Activated CD8-positive, alpha-beta memory T cell treated with anti-CD3 and anti-CD28 coated beads, Interleukin-2, amount 50 U/mL, for 1 hour (primary cell): ENCODE data around the gene GSTM3.
"Not testable (repeated sequence)": the region's sequence is repeated elsewhere in the genome, so short reads cannot be mapped to it uniquely, and the experiment has no call there.

Source experiments
- DNase-seq: peaks from one replicate; pipeline ENCODE4 v3.0.0-alpha.2; 2020; ENCODE audit errors: extremely low read depth

Gene GSTM3

DNA sequence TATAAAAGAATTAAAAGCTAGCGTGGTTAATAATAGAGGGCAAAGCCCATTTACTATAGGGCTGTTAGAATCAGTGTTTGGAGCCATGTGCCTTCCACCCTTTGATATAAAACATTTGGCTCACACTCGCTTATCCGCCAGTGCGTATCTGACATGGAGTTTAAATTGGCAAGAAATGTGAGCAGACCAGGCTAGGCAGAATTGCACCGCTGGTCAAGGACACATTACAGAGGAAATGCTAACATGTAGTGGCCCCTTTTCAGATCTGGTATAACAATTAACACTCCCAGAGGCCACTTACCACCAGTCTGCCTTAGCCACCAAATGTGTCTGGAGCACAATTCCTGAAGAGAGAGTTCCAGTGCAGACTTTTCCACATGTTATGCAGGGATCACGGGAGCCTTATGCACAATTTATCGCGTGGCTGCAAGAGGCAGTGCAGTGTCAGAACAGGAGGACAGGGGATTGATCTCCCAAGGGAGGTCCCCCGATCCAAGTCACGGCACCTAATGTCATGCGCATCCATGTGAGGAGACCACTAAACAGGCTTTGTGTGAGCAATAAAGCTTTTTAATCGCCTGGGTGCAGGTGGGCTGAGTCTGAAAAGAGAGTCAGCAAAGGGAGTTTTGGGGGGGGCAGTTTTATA lies 14.0 kb downstream of the GSTM3 start:
- DNase-seq = no peak

- no peak for DNase-seq
Observed at GRCh38 chr1:109726007-109726406, 14.8 kb downstream of the GSTM3 start.

- DNase-seq = no peak
Observed at GRCh38 chr1:109725510-109725909, 15.3 kb downstream of the GSTM3 start.

DNA sequence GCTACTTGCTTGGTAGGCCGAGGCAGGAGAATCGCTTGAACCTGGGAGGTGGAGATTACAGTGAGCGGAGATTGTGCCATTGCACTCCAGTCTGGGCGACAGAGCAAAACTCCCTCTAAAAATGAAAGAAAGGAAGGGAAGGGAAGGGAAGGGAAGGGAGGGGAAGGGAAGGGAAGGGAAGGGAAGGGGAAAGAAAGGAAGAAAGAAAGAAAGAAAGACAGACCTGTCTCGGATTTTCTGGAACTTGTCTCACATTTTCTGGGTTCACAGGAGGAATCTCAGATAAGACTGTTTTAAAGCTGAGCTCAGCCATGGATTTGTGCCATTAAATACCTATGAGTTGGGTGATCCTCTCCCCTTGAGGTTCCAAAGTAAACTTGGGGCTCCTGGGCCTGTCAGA lies 15.9 kb downstream of the GSTM3 start:
- no peak for DNase-seq

GRCh38 chr1:109722908-109723691 lies 17.7 kb downstream of the GSTM3 start:
- DNase-seq = no peak

- DNase-seq = no peak
Observed at GRCh38 chr1:109721971-109722370, 18.9 kb downstream of the GSTM3 start.

DNA sequence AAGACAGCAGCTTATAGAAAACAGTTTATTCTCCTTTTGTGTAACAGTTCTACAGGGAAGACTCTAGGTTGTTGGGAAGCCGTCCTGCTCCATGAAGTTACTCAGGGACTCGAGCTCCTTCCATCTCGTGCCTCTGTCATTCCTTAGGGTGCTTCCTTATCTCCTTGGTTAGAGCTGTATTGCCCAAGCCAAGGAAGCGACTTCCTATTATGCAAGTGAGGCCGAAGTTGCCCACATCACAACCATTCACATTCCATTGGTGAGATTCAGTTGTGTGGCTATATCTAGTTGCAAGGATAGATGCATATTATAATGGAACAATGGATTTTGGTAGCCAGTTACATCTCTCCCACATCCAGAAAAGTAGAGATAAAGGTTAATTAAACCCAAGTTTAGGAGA lies 19.8 kb downstream of the GSTM3 start:
- DNase-seq = no peak

GRCh38 chr1:109719337-109719837 lies 21.5 kb downstream of the GSTM3 start:
- no peak for DNase-seq

- no peak for DNase-seq
Observed at GRCh38 chr1:109718495-109718894, 22.3 kb downstream of the GSTM3 start.

GRCh38 chr1:109717729-109718128 lies 23.1 kb downstream of the GSTM3 start:
- DNase-seq = no peak

DNA sequence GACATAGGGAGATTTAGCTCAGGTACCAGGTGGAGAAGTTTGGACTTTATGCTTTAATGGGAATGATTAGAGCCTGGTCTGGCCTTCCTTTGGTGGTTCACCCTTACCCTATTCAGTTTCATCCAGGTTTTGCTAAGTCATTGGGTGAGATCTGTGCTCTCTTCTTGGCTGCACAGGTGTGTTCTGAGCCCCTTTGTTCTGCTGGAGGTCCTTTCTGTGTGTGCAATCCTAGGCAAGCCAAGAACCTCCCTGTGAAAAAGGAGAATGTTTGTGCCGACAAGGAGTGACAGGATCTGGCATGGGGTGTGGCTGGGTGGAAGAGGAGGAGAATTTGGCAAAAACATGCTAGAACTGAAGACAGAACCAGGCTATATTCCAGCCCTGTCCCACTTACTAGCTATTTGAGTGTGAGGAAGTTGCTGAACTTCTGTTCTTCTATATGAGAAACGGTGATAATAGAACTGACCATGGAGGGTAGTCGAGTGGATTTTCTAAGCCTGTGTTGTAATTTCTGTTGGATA lies 24.2 kb downstream of the GSTM3 start:
- no peak for DNase-seq

GRCh38 chr1:109716121-109716520 lies 24.7 kb downstream of the GSTM3 start:
- DNase-seq = no peak

DNA sequence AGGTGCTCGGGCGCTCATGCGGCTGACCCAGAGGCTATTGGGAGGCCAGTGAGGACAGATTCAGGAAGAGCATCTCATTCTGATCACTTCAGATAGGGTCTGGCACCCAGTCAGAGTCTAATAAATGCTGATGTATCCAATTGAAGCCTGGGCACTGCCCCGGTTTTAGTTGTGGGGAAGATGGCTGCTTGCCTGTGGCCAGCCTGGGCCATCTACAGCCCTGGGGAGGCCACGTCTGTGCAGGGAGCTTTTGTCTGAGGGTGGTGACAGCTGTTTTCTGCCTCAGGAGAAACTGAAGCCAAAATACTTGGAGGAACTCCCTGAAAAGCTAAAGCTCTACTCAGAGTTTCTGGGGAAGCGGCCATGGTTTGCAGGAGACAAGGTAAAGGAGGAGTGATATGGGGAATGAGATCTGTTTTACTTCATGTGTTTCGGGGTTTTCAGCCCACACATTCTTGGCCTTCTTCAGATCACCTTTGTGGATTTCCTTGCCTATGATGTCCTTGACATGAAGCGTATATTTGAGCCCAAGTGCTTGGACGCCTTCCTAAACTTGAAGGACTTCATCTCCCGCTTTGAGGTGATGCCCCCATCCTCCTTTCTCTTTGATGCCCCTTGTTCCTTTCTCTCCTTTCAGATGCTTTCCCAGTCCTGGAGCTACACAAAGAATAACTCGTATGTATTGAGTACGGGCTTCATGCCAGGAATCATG lies 26.0 kb downstream of the GSTM3 start:
- no peak for DNase-seq

GRCh38 chr1:109713636-109714035 lies 27.2 kb downstream of the GSTM3 start:
- no peak for DNase-seq

DNA sequence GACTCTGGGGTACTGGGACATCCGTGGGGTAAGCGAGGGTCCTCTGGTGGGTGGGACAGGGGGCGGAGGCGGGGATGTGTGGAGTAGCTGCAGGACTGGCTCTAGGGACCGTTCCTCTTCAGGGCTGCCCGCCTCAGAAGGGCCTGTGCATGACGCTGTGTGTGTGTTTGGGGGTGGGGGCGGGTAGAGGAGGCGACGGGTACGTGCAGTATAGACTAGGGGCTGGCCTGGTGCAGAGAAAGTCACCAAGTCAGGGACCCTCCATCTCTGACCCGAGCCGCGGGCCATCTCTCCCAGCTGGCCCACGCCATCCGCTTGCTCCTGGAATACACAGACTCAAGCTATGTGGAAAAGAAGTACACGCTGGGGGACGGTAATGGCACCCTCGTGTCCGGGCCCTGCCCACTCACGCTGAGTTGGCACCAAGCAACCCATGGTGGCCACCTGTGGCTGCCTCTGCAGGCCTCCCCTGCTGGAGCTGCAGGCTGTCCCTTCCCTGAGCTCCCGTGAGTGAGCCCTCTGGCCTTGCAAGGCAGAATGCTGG lies 28.4 kb downstream of the GSTM3 start:
- DNase-seq = no peak

GRCh38 chr1:109711593-109712320 lies 29.1 kb downstream of the GSTM3 start, which contains the start of gene GSTM5:
Gene GSTM5, plus strand, starts transcription at chr1:109712251. Its CDS starts 62 bp downstream, at chr1:109712313.
- DNase-seq = not testable (repeated sequence)

GRCh38 chr1:109709822-109710221 lies 31.0 kb downstream of the GSTM3 start:
- DNase-seq = not testable (repeated sequence)

DNA sequence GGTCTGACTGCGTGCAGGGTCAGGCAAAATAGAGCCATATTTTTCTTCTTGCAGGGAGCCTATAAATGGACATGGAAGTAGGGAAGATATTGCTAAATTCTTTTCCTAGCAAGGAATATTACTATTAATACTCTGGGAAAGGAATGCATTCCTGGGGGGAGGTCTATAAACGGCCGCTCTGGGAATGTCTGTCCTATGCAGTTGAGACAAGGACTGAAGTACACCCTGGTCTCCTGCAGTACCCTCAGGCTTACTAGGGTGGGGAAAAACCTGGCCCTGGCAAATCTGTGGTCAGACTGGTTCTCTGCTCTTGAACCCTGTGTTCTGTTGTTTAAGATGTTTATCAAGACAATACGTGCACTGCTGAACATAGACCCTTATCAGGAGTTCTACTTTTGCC lies 31.9 kb downstream of the GSTM3 start:
- DNase-seq = not testable (repeated sequence)

DNA sequence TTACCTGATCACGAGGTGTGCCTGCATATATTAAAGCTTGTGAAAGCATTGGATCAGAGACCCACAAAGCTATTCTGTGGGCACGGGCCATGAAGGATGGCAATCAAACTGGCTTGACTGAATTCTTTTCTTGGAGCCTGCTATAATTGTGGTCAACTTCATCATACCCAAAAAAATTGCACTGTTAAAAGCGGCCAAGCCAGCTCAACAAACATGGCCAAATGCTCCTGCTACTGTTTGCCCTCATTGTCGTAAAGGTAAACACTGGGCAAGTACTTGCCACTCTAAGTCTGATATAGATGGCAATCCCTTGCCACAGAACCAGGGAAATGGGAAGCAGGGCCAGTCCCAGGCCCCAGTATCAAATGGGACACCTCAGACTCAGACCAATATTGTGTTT lies 35.4 kb downstream of the GSTM3 start:
- no peak for DNase-seq

DNA sequence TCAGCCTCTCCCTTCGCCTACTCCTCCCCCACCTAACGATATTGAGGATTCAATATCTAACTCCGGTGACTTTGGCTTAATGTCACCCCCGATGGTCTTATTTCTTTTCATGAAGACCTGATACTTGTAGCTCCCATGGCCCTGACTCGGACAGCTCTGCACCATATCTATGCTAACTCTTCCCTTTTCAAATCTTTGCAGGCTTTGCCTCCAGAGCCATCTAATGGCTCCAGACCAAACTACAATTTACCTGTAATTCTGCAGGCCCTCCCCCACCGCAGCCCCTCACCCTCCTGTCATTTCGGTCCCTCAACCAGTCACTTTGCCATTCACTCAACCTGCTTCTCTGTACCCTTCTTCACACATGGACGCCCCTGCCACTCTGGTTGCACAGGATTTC lies 36.7 kb downstream of the GSTM3 start:
- no peak for DNase-seq

- DNase-seq = not testable (repeated sequence)
Observed at GRCh38 chr1:109702940-109703339, 37.9 kb downstream of the GSTM3 start.
